Panc1 (cell line): ENCODE measurements around the gene PKP4. TPM values are rescaled to one million over a fixed set of nuclear protein-coding genes. Genes with fewer than 3 reads are reported as not detected.

Experiments
- ATAC-seq: fragments of 200-7000 bp; cut with Tn5 transposase; 2 replicates; pipeline ENCODE4 v1.9.1; 2020; ENCODE audit warnings: mild to moderate bottlenecking, moderate library complexity
- BruUV-seq: library from RNA; stranded (reverse); fragments of 400-500 nt; replicated peaks from 2 replicates; lab custom pipeline; 2021; lab: Mats Ljungman, UMichigan
- CTCF ChIA-PET: fragments of 300-600 bp; sonication (Branson Sonifier 250); formaldehyde crosslinking; loops from one replicate; lab custom pipeline; 2022; ENCODE audit warnings: antibody characterized with exemption; lab: Charles Lee
- POLR2A ChIA-PET: fragments of 300-600 bp; sonication (Branson Sonifier 250); formaldehyde crosslinking; loops from one replicate; lab custom pipeline; 2022; ENCODE audit warnings: antibody characterized with exemption; lab: Charles Lee
- DNase-seq: peaks from one replicate; pipeline ENCODE4 v3.0.0-alpha.2; 2010; ENCODE audit warnings: low read depth, low spot score
- H3K27ac ChIP-seq: 2 replicates; pipeline ENCODE4 v1.5.1; 2011; ENCODE audit warnings: mild to moderate bottlenecking, low read length, inconsistent platforms
- H3K27me3 ChIP-seq: fragments of 200-500 bp; sonication (Bioruptor generic); 2 replicates; pipeline ENCODE4 v1.6.0; 2014; ENCODE audit warnings: low read length, inconsistent platforms; ENCODE audit not compliant: control insufficient read depth, insufficient read depth
- H3K36me3 ChIP-seq: fragments of 200-500 bp; sonication (Bioruptor generic); 2 replicates; pipeline ENCODE4 v1.5.1; 2014; ENCODE audit warnings: inconsistent platforms, mild to moderate bottlenecking, low read length, moderate library complexity; ENCODE audit not compliant: control insufficient read depth, insufficient read depth
- H3K4me1 ChIP-seq: 2 replicates; pipeline ENCODE4 v1.5.1; 2011; ENCODE audit warnings: inconsistent platforms, mild to moderate bottlenecking, low read length, moderate library complexity; ENCODE audit not compliant: control insufficient read depth, insufficient read depth
- H3K4me3 ChIP-seq, 2 experiments: 2 replicates each; pipeline ENCODE4 v1.5.1; 2011 to 2012; ENCODE audit warnings: low read depth in 2 of 2, low read length in 2 of 2, mild to moderate bottlenecking in 2 of 2, inconsistent platforms in 1 of 2, moderate library complexity in 1 of 2
- H3K9me3 ChIP-seq: fragments of 200-500 bp; sonication (Bioruptor generic); 2 replicates; pipeline ENCODE4 v1.5.1; 2014; ENCODE audit warnings: low read depth, mild to moderate bottlenecking, inconsistent platforms, low read length, moderate library complexity; ENCODE audit not compliant: control insufficient read depth, insufficient read depth
- CTCF ChIP-seq: fragments of 450-650 bp; IDR thresholded peaks from 2 replicates; pipeline ENCODE4 v1.5.1; 2017; ENCODE audit warnings: mild to moderate bottlenecking
- POLR2AphosphoS5 ChIP-seq: IDR thresholded peaks from 2 replicates; pipeline ENCODE4 v1.6.1; 2012; ENCODE audit warnings: mild to moderate bottlenecking, low read depth, low read length, moderate library complexity
- REST ChIP-seq, 2 experiments: IDR thresholded peaks; 2 replicates each; pipeline ENCODE4 v1.6.1; 2011 to 2012; ENCODE audit warnings: low read depth in 2 of 2, control low read depth in 1 of 2, low read length in 1 of 2, mild to moderate bottlenecking in 1 of 2, moderate library complexity in 1 of 2; ENCODE audit not compliant: insufficient read depth in 1 of 2
- SIN3A ChIP-seq: IDR thresholded peaks from 2 replicates; pipeline ENCODE4 v1.6.1; 2012; ENCODE audit warnings: low read depth, mild to moderate bottlenecking, low read length, moderate library complexity, borderline replicate concordance; ENCODE audit not compliant: insufficient read depth
- TCF7L2 ChIP-seq: IDR thresholded peaks from 2 replicates; pipeline ENCODE4 v1.6.1; 2011; ENCODE audit warnings: mild to moderate bottlenecking, low read depth, low read length, inconsistent platforms
- in situ Hi-C: cut with HindIII; loops from 2 replicates; pipeline ENCODE4 v1.10.0; 2016; ENCODE audit warnings: low sequenced_read_pairs, low pct_unique_long_range_greater_than_20kb
- intact Hi-C: fragments of 100-400 bp; cut with micrococcal nuclease; formaldehyde crosslinking; loops from one replicate; pipeline ENCODE4 v1.10.0; 2022; ENCODE audit not compliant: unreplicated experiment
- total RNA-seq: library from RNA; stranded (reverse); gene quantifications from one replicate; pipeline ENCODE4 v1.2.1, GENCODE V29; 2021; ENCODE audit not compliant: unreplicated experiment

Gene PKP4
- total RNA-seq, 1 experiment from 2014 or later = 81.7 TPM

- Histone ChIP-seq H3K4me1 (peaks cover 20% of the 10 kb centered on the region), H3K9me3 (no peaks in the 10 kb centered on the region), H3K4me3 (no peak overlapping the region), H3K27ac (no peak overlapping the region), H3K36me3 (no peaks in the 10 kb centered on the region), H3K27me3 (no peaks in the 10 kb centered on the region; the same call in 1 of the 2 replicates)
- intact Hi-C loops = no loop called here
- in situ Hi-C loops = no loop called here
- BruUV-seq = no TSS peak
- no peak for TF ChIP-seq POLR2AphosphoS5
- no peak for TF ChIP-seq CTCF
- TF ChIP-seq TCF7L2 = no peak
- no peak for TF ChIP-seq SIN3A
- TF ChIP-seq REST (IDR thresholded peaks at IDR 0.05; ENCODE audit: insufficient read depth in 1 of 2, low read depth in 2 of 2, low read length in 1 of 2) = no peak
- DNase-seq (no peak), ATAC-seq (no peak)
- POLR2A ChIA-PET = no interaction called here
- CTCF ChIA-PET = no interaction called here
Observed at GRCh38 chr2:158726911-158727592, 270.3 kb downstream of the PKP4 start.

- ChIA-PET POLR2A (no interaction called here), CTCF (no interaction called here)
- Histone ChIP-seq H3K4me3 (no peak overlapping the region), H3K4me1 (peaks cover 19% of the 10 kb centered on the region), H3K36me3 (no peaks in the 10 kb centered on the region), H3K27ac (no peak overlapping the region), H3K27me3 (no peaks in the 10 kb centered on the region; the same call in 1 of the 2 replicates), H3K9me3 (no peaks in the 10 kb centered on the region)
- DNase-seq (no peak), ATAC-seq (no peak)
- no TSS peak for BruUV-seq
- in situ Hi-C loops = no loop called here
- TF ChIP-seq SIN3A (no peak), REST (IDR thresholded peaks at IDR 0.05; ENCODE audit: insufficient read depth in 1 of 2, low read depth in 2 of 2, low read length in 1 of 2) (no peak), CTCF (no peak), TCF7L2 (no peak), POLR2AphosphoS5 (no peak)
- intact Hi-C loops = no loop called here
Observed at GRCh38 chr2:158728422-158728821, 271.7 kb downstream of the PKP4 start.
